ENCODE measurements around the gene LMOD1. TPM values are rescaled to one million over a fixed set of nuclear protein-coding genes. Genes with fewer than 3 reads are reported as not detected.
A peak's percentile ranks its signal among the peaks of the same experiment; 100 is the strongest.
"Not testable (repeated sequence)": the region's sequence is repeated elsewhere in the genome, so short reads cannot be mapped to it uniquely, and the experiment has no call there.

The LMOD1 gene
- total RNA-seq, 1 donor from 2014 or later = 0.37 TPM

DNA sequence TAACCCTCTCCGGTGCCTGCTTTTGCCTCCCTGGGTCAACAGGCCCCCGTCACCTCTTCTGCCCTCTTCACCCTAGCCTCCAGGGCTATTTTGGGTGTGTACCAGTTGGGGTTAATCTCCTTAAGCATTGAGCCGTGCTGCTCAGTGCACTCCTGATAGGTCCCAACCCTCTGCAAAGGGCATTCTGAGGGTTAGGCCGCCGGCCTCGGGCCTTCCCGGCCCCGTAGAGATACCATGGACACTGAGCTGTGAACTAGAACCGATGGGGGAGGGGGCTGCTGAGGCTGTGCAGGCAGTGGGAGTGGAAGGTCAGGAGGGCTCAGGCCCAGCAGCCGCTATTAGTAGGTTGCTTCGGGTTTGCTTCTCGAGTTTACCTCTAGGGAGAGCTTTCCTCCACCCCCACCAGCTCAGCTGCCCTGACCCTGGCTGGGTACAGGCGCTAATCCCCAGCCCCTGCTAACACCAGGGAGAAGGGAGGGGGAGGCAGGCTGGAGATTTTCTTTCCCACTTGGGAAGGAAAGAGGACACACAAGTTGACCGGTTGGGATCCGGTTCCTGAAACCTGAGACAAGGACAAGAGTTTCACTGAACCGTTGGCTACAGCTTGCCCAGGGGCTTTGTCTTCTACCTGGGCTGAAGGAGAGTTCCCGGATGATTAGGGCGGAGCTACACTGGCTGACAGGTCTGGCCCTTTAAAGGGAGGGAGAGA lies 4.8 kb downstream of the LMOD1 start:
- Mint-ChIP-seq H3K36me3 (no peaks in the 10 kb centered on the region), H3K27me3 (ENCODE audit: insufficient read depth, low read depth) (peaks cover 8% of the 10 kb centered on the region), H3K27ac (peak overlapping the region; percentile 96), H3K4me3 (peak overlapping the region; percentile 75), H3K9me3 (no peaks in the 10 kb centered on the region), H3K4me1 (peaks cover 66% of the 10 kb centered on the region)
- no peaks in the 10 kb centered on the region for H3K36me3 ChIP-seq
- H2AFZ ChIP-seq (replicated peaks) = peak overlapping the region; percentile 46
- H3K4me1 ChIP-seq = peaks cover 41% of the 10 kb centered on the region
- peak overlapping the region; percentile 77 for H3K27ac ChIP-seq
- peaks cover 45% of the 10 kb centered on the region for H3F3A ChIP-seq (ENCODE audit: low read depth)
- peaks cover under 1% of the 10 kb centered on the region for H3K27me3 ChIP-seq
- TF ChIP-seq CTCF (IDR thresholded peaks at IDR 0.05) (peak; percentile 30), EZH2phosphoT487 (IDR thresholded peaks at IDR 0.05) (peak; percentile 20), EZH2 (IDR thresholded peaks at IDR 0.05) (no peak)
- no peaks in the 10 kb centered on the region for H3K9me3 ChIP-seq (ENCODE audit: low read depth)
- H3K4me2 ChIP-seq = peak overlapping the region; percentile 76
- H3K4me3 ChIP-seq = peak overlapping the region; percentile 23
- H3K9ac ChIP-seq = no peak overlapping the region
- peak; percentile 96 for DNase-seq (ENCODE audit: low spot score)
- peaks cover 4% of the 10 kb centered on the region for H4K20me1 ChIP-seq (ENCODE audit: low read depth)
- no peaks in the 10 kb centered on the region for H3K79me2 ChIP-seq (ENCODE audit: low read depth)

GRCh38 chr1:201940316-201940715 lies 6.0 kb downstream of the LMOD1 start:
- H2AFZ ChIP-seq (replicated peaks); H3K4me3 ChIP-seq; H3K27ac ChIP-seq; H3K9me3 Mint-ChIP-seq; DNase-seq (ENCODE audit: low spot score); H3K79me2 ChIP-seq (ENCODE audit: low read depth); H3K27me3 ChIP-seq; H3K27me3 Mint-ChIP-seq (ENCODE audit: insufficient read depth, low read depth); H3K36me3 Mint-ChIP-seq; H3K27ac Mint-ChIP-seq; H3K9me3 ChIP-seq (ENCODE audit: low read depth); H3K4me2 ChIP-seq; H4K20me1 ChIP-seq (ENCODE audit: low read depth); H3K4me3 Mint-ChIP-seq; H3K36me3 ChIP-seq; H3K9ac ChIP-seq: not testable (repeated sequence)
- Histone ChIP-seq H3F3A (ENCODE audit: low read depth) (peaks cover 36% of the 10 kb centered on the region), H3K4me1 (peaks cover 33% of the 10 kb centered on the region)
- peaks cover 53% of the 10 kb centered on the region for H3K4me1 Mint-ChIP-seq

DNA sequence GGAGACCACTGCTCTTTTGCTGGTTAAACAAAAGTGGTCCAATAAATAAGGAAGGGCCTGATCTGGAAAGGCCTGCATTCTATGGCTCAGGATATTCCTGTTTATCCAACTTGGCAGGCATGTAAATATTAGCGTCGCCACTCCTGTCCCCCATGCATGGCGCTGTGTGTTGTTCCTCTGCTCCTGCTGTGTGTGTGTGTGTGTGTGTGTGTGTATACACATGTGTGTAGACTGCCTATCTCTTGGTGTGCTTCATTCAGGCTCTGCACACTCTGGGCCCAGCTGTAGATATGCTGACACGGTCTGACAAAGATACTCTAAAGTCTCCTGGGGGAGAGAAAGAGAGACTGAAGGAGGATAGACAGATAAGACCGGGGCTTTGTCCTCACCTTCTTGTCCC lies 6.8 kb downstream of the LMOD1 start:
- Histone ChIP-seq H3K4me2 (no peak overlapping the region), H3K9me3 (ENCODE audit: low read depth) (no peaks in the 10 kb centered on the region), H3K36me3 (no peaks in the 10 kb centered on the region), H2AFZ (replicated peaks) (no peak overlapping the region), H3K9ac (no peak overlapping the region), H4K20me1 (ENCODE audit: low read depth) (peaks cover 4% of the 10 kb centered on the region), H3K4me3 (no peak overlapping the region), H3K79me2 (ENCODE audit: low read depth) (no peaks in the 10 kb centered on the region), H3K27ac (no peak overlapping the region), H3K4me1 (peaks cover 30% of the 10 kb centered on the region), H3K27me3 (no peaks in the 10 kb centered on the region), H3F3A (ENCODE audit: low read depth) (peaks cover 36% of the 10 kb centered on the region)
- Mint-ChIP-seq H3K9me3 (no peaks in the 10 kb centered on the region), H3K4me1 (peaks cover 46% of the 10 kb centered on the region), H3K36me3 (no peaks in the 10 kb centered on the region), H3K27me3 (ENCODE audit: insufficient read depth, low read depth) (peaks cover 2% of the 10 kb centered on the region), H3K27ac (peak overlapping the region; percentile 81), H3K4me3 (peak overlapping the region; percentile 41)
- TF ChIP-seq CTCF (IDR thresholded peaks at IDR 0.05) (no peak), EZH2phosphoT487 (IDR thresholded peaks at IDR 0.05) (no peak), EZH2 (IDR thresholded peaks at IDR 0.05) (no peak)
- no peak for DNase-seq (ENCODE audit: low spot score)

DNA sequence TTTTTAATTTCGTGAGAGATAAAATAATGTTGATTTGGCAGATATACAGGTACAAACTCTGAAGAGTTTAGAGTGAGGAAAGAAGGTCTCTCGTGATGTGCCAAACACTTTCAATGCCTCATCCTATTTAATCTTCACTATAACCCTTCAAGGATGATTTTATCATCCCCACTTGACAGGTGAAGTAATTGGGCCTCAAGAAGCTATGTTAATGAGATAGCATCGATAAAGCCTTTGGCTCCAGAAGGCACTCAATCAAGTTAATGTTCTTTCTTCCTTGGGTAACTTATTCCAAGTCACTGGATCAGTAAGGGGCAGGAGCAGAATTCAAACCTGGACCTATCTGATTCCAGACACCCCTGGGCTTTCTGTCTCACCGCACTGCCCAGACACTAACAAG lies 7.2 kb downstream of the LMOD1 start:
- H3K9me3 Mint-ChIP-seq = no peaks in the 10 kb centered on the region
- H2AFZ ChIP-seq (replicated peaks) = no peak overlapping the region
- H3K27me3 ChIP-seq = no peaks in the 10 kb centered on the region
- H3K27me3 Mint-ChIP-seq (ENCODE audit: insufficient read depth, low read depth) = peaks cover 2% of the 10 kb centered on the region
- H3K79me2 ChIP-seq (ENCODE audit: low read depth) = no peaks in the 10 kb centered on the region
- H3F3A ChIP-seq (ENCODE audit: low read depth) = peaks cover 36% of the 10 kb centered on the region
- H3K4me2 ChIP-seq = peak overlapping the region; percentile 25
- H3K36me3 Mint-ChIP-seq = no peaks in the 10 kb centered on the region
- no peaks in the 10 kb centered on the region for H3K36me3 ChIP-seq
- no peak overlapping the region for H3K4me3 Mint-ChIP-seq
- TF ChIP-seq CTCF (IDR thresholded peaks at IDR 0.05) (no peak), EZH2phosphoT487 (IDR thresholded peaks at IDR 0.05) (no peak), EZH2 (IDR thresholded peaks at IDR 0.05) (no peak)
- H3K27ac Mint-ChIP-seq = peak overlapping the region; percentile 74
- no peaks in the 10 kb centered on the region for H3K9me3 ChIP-seq (ENCODE audit: low read depth)
- no peak overlapping the region for H3K4me3 ChIP-seq
- peaks cover 30% of the 10 kb centered on the region for H3K4me1 ChIP-seq
- H3K4me1 Mint-ChIP-seq = peaks cover 46% of the 10 kb centered on the region
- peaks cover 4% of the 10 kb centered on the region for H4K20me1 ChIP-seq (ENCODE audit: low read depth)
- no peak for DNase-seq (ENCODE audit: low spot score)
- H3K27ac ChIP-seq = peak overlapping the region; percentile 39
- H3K9ac ChIP-seq = no peak overlapping the region
